A549 (cell line): ENCODE results near the gene METTL16.

Source experiments
- BHLHE40 ChIP-seq: IDR thresholded peaks from 2 replicates; pipeline ENCODE4 v1.6.1; 2012; ENCODE audit warnings: low read depth, low read length, inconsistent platforms
- CHD2 ChIP-seq: fragments of 150-350 bp; IDR thresholded peaks from 2 replicates; pipeline ENCODE4 v1.6.1; 2014; ENCODE audit warnings: low read length; ENCODE audit not compliant: partially characterized antibody
- EP300 ChIP-seq, 2 experiments: fragments of >200 bp; sonication (Bioruptor Twin); formaldehyde crosslinking; IDR thresholded peaks; 2 replicates in 1 of 2; 3 replicates in 1 of 2; pipeline ENCODE4 v1.6.1; 2016 to 2017
- POLR2A ChIP-seq: IDR thresholded peaks from 2 replicates; pipeline ENCODE4 v1.6.1; 2012; ENCODE audit warnings: mild to moderate bottlenecking, low read length
- POLR2AphosphoS2 ChIP-seq: conservative IDR thresholded peaks from 2 replicates; pipeline ENCODE4 v1.6.1; 2012; ENCODE audit warnings: low read length, improper control_type of control experiment, inconsistent platforms
- RNF2 ChIP-seq: fragments of 200-600 bp; sonication (generic); IDR thresholded peaks from 2 replicates; pipeline ENCODE4 v1.6.1; 2016; ENCODE audit warnings: low read depth, mild to moderate bottlenecking, antibody characterized with exemption, moderate library complexity, borderline replicate concordance
- ZSCAN20 ChIP-seq: fragments of 250-450 bp; sonication (Bioruptor Pico); IDR thresholded peaks from 2 replicates; pipeline ENCODE4 v1.8.0; 2022; ENCODE audit warnings: mild to moderate bottlenecking, moderate library complexity
- TF ChIP-seq, protein P1 (sequence below): IDR thresholded peaks from 2 replicates; pipeline ENCODE4 v1.6.1; 2012
- TF ChIP-seq, protein P2 (sequence below): fragments of 200-600 bp; sonication (generic); IDR thresholded peaks from 2 replicates; pipeline ENCODE4 v1.6.1; 2016; ENCODE audit warnings: antibody characterized with exemption, mild to moderate bottlenecking, moderate library complexity

DNA sequence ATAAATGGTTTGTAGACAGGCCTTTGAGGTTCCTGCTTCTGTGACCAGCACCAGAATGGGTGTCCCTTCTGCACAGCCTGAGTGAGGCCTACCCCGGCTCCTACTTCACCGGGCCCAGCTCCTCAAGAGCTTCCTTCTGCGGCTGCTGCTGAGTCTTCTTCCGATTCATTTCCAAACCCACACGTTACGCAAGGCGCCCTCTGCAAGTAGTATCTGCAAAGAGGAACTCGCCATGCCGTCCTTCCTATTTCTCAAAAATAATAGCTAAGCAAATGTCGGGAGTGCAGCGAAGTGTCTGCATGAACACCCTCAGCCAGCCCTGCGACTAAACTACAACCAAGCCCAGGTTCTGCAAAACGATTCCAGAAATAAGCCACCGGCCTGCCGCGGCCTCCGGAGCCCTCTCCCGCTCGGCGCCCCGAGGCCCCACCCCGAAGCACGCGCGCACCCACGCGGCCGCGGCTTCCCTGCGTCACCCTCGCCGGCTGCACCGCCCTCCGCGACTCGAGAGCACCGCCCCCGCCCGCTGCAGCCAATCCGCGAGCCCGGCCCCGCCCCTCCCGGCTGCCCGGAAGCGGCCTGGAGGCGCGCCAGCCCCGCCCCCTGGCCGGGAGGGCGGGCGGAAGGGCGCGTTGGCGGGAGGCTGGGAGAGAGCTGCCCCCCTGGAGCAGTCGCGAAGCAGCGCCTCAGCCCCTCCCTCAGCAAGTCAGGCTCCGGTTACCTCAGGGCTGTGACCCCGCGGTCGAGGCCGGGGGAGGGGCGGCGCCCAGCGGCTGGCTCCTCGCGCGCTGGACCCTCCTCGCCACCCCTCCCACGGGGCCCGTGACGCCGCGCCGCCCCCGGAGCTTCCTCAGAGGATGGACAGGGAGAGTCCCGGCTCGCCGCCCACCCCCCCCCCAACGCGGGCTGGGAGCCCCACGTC, 119.2 kb downstream of the METTL16 start:
- TF ChIP-seq RNF2, result no peak
- TF ChIP-seq, protein P1, sequence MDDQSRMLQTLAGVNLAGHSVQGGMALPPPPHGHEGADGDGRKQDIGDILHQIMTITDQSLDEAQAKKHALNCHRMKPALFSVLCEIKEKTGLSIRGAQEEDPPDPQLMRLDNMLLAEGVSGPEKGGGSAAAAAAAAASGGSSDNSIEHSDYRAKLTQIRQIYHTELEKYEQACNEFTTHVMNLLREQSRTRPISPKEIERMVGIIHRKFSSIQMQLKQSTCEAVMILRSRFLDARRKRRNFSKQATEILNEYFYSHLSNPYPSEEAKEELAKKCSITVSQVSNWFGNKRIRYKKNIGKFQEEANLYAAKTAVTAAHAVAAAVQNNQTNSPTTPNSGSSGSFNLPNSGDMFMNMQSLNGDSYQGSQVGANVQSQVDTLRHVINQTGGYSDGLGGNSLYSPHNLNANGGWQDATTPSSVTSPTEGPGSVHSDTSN, result no peak; the same call in 1 of the 2 replicates
- TF ChIP-seq, protein P2, sequence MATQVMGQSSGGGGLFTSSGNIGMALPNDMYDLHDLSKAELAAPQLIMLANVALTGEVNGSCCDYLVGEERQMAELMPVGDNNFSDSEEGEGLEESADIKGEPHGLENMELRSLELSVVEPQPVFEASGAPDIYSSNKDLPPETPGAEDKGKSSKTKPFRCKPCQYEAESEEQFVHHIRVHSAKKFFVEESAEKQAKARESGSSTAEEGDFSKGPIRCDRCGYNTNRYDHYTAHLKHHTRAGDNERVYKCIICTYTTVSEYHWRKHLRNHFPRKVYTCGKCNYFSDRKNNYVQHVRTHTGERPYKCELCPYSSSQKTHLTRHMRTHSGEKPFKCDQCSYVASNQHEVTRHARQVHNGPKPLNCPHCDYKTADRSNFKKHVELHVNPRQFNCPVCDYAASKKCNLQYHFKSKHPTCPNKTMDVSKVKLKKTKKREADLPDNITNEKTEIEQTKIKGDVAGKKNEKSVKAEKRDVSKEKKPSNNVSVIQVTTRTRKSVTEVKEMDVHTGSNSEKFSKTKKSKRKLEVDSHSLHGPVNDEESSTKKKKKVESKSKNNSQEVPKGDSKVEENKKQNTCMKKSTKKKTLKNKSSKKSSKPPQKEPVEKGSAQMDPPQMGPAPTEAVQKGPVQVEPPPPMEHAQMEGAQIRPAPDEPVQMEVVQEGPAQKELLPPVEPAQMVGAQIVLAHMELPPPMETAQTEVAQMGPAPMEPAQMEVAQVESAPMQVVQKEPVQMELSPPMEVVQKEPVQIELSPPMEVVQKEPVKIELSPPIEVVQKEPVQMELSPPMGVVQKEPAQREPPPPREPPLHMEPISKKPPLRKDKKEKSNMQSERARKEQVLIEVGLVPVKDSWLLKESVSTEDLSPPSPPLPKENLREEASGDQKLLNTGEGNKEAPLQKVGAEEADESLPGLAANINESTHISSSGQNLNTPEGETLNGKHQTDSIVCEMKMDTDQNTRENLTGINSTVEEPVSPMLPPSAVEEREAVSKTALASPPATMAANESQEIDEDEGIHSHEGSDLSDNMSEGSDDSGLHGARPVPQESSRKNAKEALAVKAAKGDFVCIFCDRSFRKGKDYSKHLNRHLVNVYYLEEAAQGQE, result no peak
- TF ChIP-seq BHLHE40, result no peak
- TF ChIP-seq EP300 (IDR thresholded peaks at IDR 0.05), result peak in 1 of 2 experiments; percentile 70; a peak in 2 of 5 replicates
- no peak for TF ChIP-seq ZSCAN20
- peak; percentile 77; the same call in 1 of the 2 replicates for TF ChIP-seq POLR2AphosphoS2
- peak; percentile 52 for TF ChIP-seq CHD2
- TF ChIP-seq POLR2A, result peak; percentile 38
